ENCODE results near the gene POLR3G.

POLR3G gene

DNA sequence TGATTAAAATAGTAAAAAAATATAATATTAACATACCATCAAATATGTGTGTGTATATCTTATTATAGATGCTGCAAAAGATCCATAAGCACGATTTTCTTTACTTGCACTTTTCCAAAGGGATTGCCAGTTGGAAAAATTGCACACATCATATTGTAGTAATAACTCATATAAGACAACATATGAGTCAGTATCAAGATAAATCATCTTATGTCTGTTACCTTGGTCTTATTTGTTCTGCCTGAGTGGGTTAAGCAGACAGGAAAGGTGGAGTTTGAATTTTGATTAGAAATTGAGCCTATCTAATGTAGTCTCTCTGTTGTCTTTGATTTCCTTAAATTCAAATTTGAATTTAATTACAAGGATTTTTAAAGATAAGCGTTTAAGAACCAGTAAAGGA is 30.1 kb downstream of the POLR3G start:
- no peak for DNase-seq

DNA sequence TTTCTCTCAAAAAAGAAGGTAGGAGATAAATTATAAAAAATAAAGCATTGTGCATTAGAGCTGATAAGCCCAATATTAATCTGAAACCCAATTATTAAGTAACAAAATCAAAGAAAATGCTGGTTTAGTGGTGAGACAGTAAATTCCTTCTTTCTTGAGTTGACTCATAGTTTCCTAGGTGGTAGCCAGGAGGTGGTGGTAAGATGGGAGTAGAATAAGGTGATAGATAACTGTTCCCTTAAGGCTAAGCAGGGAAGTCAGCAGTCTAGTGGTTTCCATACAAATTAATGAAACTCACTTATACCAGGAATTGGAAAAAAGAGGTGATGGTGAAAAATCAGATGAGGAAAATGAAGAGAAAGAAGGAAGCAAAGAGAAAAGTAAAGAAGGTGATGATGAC is 31.6 kb downstream of the POLR3G start:
- DNase-seq, result no peak

DNA sequence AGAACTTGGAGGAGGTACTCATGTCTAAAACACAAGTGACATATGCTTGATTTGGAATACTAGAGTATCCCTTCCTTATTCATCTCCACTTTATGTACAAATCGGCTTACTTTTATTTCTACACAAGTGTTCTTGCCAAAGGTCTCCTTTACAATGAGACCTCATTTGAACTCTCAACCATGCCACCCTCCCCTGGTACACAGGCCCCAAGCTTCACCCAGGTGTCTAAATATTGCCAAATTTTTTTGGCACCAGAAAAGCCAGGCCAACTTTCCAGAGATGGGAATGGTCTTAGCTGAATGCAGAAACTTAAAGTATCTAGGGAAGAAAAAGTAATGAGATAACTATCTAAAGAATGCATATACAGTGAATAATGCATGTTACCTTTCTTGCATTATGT is 35.8 kb downstream of the POLR3G start:
- no peak for DNase-seq

DNA sequence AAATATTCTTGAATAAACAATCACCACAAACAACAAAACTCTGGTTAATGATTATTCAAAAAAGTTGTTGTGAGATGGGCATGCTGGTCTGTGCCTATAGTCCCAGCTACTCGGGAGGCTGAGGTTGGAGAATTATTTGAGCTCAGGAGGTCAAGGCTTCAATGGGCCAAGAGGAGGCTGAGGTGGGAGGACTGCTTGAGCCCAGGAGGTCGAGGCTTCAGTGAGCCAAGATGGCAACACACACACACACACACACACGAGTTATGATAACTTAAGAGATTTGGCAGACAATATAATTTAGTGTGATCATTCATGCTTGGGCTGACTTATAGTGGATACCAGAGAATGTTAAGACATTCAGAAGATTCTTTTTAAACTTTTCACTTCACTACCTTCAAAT is 39.9 kb downstream of the POLR3G start:
- no peak for DNase-seq

DNA sequence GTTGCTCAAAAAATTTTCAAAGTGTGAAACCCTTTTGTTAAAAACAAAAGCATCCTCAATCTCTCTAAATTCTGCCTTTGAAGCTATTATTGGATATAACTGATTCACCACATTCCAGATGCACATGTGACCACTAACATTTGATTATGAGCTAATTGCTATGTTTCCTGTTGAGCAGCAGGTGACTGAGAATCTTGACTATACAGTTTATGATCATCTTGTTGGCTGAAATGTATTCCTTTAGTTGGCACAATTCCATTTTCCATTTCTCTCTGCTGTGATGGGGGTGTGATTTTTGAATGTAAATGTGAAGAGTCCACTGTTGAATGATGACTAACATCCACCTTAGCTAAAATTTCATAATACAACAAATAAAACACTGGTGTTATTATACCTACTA is 44.0 kb downstream of the POLR3G start:
- no peak for DNase-seq

DNA sequence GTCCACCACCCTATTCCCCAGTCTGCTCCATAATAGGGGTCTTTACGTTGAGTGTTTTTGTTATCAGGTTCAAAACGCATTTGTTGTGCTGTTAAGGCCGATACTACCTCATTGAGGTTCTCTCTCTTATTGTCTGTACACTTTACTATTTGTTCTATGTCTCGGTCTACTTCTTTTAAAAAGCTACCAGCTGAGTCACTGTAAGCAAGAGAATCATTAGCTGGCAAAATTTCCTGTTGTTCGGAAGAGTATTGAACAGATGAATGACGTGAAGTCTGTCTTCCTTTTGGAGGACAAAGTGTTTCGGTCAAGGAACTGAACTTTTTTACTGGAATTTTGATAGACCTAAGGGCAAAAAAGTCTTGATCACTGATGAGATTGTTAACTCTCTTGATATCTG is 44.4 kb downstream of the POLR3G start:
- no peak for DNase-seq

DNA sequence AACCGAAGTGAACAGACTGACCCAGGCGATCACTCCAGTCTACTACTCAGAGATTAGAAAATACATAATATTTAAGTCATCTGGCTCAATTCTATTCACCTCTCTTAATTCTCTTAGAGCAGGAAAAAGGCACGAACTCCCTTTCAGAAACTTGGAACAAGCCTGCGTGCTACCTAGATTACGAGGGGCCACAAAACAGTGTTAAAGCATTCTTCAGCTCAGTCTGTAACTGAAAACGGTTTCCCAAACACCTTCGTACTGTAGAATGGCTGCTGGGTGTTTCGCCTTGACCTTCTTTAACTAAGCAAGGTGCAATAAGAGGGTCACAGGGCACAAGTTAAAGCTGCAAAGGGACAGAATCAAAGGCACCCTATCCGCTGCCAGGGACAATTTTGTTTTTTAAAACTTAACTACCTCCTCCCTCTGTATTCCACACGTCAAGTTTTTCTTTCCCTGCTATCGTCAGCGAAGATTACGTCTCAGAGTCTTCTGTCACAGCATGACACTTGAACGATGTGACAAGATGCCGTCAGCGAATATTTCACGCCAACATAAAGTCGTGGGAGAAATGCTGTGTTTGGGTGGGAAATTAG is 54.0 kb downstream of the POLR3G start:
- DNase-seq, result no peak

DNA sequence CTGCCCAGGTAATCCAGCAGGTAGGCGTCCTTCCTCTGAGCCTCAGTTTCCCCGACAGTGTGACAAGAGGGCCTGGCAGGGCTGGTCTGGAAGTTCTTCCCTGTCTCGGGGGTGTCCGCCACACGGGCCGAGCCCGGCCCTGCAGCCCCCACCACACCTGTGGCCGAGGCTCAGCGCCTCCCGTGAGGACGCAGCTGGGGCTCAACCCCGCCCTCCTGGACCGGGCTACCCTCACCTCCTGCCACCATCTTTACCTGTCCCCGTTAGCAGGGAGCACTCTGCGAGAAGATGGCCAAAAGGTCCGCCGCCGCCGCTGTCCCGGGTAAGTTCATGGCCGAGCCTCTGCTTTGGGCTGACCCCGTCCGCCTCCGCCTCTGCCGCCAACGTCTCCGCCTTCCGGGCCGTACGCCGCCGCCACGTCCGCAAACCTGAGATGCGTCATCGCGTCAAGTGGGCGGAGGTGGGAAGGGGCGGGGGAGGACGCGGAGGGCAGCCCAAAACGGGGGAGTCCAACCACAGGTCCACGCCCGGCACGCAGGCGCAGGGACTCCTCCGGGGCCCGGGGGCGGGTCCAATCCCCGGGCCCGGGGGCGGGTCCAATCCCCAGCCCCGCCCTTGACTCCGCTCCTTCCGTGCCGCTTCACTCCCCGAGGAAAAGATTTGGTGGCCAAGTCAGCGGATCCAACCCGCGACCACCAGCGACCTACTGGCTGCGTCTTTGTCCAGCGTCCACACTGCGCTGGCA is 54.7 kb downstream of the POLR3G start, which contains the start of gene LYSMD3:
LYSMD3 (minus strand) TSS at position 391 of the 745 bp plus-strand sequence. CDS start 4,295 bp downstream, outside the sequence.
- DNase-seq, result peak; percentile 95

DNA sequence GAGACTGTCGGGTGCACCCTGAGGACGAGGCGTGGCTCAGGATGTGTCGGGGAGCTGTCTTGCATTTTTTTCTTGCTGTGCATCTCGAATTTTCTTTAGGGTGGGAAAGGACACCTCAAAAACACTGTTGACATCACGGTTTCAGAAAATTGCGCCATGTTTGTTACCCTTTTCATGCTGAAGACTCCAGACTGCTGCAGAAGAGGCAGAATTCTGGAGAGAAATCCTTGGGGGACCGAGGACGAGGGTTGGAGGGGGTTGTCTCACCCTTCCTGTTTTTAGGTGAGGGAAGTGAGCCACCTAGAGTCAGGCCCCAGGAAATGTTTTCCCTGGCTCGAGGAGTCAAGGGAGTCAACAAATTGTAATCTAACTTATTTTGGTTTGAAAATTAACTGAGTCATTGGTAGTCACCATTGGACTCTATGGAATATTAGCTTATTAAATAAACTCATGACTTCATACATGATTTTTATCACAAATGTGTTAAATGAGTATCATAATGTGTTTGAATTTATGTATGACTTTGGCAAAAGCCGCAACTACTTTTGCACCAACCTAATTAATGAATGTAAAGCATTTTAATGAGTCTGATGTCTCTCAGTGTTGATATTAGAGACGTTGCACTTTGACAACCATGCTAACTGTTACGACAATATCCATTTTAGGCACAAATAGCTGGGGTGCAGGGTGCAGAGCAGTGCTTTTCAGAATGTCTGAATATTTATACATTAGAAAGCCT is 55.4 kb downstream of the POLR3G start:
- peak; percentile 62 for DNase-seq

DNA sequence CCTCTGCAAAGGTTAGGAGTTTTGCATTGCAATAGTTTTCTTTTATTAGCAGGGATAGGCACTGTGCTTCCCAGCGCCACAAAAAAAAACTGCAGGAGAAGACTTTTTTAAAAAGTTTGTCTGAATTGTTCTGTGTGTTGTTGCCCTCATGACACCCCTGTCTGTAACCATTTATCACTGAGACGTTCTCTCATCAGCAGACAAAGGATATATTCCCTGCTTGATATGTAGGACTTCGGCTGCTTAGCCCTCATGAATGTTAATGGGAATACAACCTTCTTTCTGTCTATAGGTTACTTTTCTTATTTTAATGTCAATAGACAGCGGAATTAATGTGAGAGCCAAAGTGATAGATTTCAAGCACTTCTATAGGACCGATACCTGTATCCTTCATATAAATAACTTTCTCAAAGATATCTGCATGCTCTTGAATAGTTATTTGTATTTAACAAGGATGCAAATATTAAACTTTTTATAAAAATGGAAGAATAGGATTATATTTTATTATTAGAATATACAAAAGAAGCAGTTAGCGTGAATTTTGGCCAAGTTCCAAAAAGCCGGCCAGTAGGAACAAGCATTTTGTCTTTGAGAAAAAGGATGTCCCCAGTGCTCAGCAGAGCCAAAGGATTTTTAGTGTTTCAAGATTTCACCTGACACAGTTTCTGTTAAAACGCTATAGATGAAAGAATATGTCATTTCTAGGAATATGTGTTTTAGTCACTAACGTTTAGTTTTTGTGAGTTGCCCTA is 56.2 kb downstream of the POLR3G start:
- DNase-seq, result no peak

DNA sequence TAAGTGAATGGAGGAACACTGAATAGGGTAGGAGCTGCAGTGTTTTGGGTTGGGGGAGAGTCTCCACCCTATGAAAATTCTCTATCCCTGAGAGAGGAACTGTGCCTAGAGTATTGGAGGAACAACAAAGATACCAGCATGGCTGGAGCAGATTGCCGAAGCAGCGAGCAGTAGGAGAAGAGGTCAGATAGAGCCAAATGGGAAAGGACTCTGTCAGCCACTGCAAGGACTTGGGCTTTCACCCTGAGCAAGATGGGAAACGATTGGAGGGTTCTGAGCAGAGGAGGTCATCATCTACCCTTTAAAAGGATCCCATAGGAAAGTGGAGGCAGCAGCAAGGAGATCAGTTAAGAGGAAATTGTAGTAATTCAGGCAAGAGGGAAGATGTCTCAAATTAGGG is 59.1 kb downstream of the POLR3G start:
- no peak for DNase-seq

DNA sequence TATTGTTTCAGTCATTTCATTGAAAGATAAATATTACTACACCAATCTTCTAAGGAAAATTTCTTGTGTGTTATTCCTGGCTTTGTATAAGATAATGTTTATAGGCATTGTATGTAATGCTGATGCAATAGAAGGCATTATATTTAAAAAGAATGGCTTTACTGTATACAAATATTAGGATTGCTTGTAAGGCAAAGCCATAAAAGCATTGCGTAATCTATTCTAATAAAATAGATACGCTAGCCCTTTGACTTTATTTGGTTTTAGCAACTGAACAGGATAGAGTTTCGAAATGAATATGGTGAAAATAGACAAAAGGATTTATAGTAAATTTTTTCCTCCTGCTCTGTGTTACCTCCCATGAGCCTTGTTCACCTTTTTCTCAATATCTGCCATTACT is 60.3 kb downstream of the POLR3G start:
- DNase-seq, result no peak

DNA sequence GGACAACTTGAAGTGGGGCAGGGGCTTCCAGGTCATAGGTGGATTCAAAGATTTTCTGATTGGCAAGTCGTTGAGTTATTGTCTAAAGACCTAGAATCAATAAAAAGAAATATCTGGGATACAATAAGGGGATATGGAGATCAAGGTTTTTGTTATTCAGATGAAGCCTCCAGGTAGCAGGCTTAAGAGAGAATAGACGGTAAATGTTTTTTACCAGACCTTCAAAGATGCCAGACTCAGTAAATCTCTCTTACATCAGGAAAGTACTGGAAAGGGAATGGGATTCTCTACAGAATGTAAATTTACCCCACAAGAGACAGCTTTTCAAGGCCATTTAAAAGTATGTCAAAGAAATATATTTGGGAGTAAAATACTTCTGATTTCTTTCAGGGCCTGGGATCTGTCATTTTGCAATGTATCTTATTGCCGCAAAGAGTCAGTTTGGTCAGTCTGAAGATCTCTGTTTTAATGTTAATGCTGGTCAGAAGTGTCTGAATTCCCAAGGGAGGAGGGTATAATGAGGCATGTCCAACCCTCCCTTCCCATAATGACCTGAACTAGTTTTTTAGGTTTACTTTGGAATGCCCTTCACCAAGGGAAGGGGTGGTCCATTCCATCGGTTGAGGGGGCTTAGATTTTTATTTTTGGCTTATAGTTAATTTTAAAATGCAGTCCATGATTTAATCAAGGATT is 68.3 kb downstream of the POLR3G start:
- DNase-seq, result no peak

DNA sequence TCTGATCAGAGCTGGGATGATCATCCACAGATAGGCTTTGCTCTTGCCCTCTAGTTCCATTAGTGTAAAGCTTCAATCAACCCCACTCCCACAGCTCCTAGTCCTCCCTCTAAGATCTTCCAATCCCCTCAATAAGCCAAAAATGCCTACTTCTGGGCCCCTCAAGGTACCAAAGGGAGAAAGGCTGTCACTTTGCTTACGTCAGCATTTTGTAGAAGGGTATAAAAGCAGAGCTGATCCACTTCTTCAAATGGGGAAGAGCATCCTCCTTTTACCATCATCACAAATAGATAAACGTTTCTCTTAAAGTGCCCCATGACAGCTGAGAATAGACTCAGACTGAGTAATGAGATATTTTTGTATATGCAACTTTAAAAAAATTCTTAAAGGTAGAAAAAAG is 70.8 kb downstream of the POLR3G start:
- DNase-seq, result no peak

DNA sequence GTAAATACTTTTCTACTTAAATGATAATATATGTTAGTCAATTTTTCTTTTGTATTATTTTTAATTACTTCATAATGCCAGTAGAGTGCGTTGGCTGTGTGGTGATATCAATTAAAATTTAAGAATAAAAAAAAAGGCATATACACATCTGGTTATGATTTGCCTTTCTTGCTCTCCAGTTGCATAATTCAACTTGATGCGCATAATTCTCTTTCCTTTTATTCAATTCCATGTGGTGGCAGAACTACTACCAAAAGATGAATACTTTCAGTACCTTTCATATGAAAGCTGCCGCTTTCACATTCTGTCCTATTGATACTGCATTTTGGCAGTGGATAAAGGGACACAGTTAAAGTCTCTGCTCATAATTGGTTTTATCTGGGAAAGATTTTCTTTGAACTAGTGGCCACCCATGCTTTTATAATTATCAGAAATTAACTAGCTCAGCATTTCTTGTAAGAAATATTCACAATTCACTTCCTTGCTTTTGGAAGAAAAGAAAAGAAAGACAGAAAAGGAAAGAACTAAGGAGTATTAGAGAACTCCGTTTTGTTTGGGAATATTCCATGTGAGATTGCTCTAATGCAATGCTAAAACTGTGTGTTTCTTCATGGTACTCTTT is 71.7 kb downstream of the POLR3G start:
- no peak for DNase-seq

DNA sequence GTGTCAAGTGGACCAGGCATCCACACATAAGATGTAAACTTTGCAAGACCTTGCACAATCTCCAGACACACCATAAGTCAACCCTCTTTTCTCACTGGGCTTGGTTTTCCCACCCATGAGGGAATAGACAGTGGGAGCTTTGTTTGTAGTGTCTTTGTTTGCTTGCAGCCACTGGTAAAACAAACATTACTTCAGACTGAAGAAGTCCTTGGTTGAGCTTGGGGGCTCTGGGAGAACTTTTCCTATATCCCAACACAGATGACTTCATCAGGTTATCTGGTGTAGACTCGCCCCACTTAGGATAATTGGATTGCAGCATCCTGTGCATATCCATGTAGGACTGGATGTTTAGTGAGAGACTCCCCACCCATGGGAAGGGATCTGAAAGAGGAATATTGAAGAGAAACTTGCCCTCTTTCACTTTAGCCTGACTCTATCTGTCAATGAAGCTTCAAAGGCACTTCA is 72.4 kb downstream of the POLR3G start:
- no peak for DNase-seq

DNA sequence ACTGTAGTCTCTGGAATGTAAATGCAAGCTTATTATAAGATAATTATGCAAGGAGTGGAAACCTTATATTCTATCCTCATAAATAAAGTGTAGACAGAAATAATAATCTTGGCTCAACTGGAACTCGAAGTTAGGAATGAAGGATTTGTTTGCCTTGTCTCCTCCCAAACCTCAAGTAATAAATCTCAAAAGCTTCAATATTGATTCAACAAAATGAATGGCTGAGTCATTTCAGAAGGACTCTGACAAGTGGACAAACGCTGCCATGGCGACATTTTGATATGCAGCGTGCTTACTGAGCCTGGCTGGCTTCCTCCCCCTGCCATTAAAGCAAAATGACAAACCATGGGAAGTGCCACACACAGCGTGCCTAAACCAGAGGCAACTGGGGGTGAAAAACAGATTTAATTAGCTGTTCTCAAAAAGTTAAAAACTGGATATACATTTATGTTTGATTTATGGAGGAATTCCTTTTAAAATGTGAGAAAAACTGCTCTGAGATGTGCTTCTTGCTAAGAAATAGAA is 73.5 kb downstream of the POLR3G start:
- DNase-seq, result no peak

DNA sequence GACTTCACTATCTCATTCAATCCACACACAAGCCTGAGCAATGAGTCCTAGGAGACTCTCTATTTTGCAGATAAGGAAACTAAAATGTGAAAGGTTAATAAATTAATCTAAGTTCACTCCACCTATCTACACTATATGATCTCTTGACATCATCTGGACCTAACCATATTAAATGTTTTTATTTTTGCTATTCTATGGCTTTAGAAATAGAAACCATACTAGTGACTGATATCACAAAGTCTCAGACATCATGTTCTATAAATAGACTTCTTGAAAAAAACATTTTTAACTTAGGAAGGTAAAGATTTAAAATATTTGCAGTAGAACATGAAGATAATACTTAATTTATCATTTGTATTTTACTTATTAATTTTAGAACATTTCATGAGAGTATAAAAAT is 74.6 kb downstream of the POLR3G start:
- DNase-seq, result no peak

DNA sequence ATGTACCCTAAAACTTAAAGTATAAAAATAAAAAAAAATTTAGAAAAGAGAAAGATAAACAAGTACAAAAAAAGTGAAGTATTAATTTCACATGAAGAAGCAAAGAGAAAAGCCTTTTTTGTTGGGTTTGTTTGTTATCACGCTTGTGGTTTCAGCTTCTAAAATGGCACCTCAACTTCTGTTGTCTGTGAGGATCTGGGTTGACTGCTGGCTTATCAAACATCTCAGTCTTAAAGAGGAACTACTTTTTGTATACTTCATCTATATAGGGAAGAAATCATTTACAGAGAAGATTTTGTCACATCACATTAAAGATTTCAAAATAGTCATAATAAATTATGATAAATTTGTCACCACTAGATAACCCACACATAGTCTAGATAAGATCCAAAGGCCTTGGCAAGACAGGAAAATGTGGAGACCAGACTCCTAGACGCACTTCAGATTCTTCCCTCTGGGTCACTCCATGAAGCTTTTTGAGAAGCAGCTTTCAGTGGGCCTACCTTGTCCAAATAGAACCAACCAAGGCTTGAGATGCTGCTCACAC is 75.1 kb downstream of the POLR3G start:
- peak; percentile 1 for DNase-seq

DNA sequence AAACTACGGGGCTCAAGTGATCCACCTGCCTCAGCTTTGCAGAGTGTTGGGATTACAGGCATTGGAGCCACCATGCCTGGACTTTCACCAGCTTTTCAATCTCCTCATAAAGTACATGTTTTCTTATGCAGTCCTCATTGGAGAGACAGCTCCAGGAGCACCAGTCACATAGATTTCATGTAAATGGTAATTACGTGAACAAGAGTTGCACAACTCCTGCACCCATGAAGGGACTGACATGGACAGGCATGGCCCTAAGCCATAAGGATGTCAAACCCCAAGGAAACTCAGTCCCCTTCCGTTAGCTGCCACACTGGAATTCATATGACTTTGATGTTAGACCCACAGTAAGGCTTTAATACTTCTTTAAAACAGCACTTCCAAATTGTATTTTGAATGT is 76.3 kb downstream of the POLR3G start:
- no peak for DNase-seq

DNA sequence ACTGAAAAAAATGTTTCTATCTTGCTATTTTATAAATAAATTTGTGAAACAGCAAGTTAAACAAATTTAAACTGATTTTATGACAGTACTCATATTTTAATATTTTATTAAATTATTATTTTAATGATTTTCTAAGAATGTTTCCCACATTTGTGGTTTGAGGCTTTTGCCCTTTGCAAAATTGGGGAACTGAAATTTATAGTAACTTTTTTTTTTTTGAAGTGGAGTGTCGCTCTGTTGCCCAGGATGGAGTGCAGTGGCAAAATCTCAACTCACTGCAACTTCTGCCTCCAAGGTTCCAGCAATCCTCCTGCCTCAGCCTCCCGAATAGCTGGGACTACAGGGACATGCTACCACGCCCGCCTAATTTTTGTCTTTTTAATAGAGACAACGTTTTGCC is 76.7 kb downstream of the POLR3G start:
- DNase-seq, result no peak

DNA sequence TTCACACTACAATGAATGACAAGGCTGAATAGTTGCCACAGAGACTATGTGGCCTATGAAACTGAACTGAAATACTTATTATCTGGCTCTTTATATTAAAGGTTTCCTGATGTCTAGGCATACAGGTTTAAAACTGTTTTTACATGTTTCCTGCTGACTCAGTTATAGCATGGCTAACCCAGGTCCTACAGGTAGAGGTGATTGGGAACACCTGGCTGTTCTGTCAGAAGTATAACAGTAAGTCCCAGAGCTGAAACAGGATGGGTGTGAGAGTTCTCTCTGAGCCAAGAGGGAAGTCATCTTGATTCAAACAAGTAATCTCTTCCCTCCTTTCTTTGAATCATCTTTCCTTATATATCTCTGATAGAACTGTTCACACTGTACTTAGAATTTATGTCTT is 79.0 kb downstream of the POLR3G start:
- DNase-seq, result no peak
